Stomach (tissue), 19 donors: ENCODE data around the gene OR4A47. TPM values are rescaled to one million over a fixed set of nuclear protein-coding genes. Genes with fewer than 3 reads are reported as not detected.
"Not testable (repeated sequence)": the region's sequence is repeated elsewhere in the genome, so short reads cannot be mapped to it uniquely, and the experiment has no call there.

Experiments
- DNase-seq, 2 donors: peaks; one replicate each; pipeline versions ENCODE4 v3.0.0 to v3.0.0-alpha.2; 2013 to 2019
- H3K27ac ChIP-seq, 5 donors: fragments of 200-600 bp in 4 of 5; sonication (generic) in 4 of 5; one replicate each; pipeline ENCODE4 v1.5.1; 2013 to 2019; ENCODE audit warnings: mild to moderate bottlenecking in 1 of 5, moderate library complexity in 1 of 5
- H3K27me3 ChIP-seq, 3 donors: fragments of 200-600 bp; sonication (generic); one replicate each; pipeline ENCODE4 v1.5.1; 2017 to 2019; ENCODE audit warnings: mixed run types in 1 of 3
- H3K36me3 ChIP-seq, 4 donors: fragments of 200-600 bp; sonication (generic); 1 replicate in 3 of 4; 2 replicates in 1 of 4; pipeline ENCODE4 v1.5.1; 2016 to 2019
- H3K4me1 ChIP-seq, 4 donors: fragments of 200-600 bp; sonication (generic); one replicate each; pipeline ENCODE4 v1.5.1; 2016 to 2019
- H3K4me3 ChIP-seq, 4 donors: fragments of 200-600 bp; sonication (generic) in 3 of 4; one replicate each; pipeline ENCODE4 v1.5.1; 2016 to 2019; ENCODE audit warnings: mild to moderate bottlenecking in 1 of 4
- H3K9me3 ChIP-seq, 4 donors: fragments of 200-600 bp; sonication (generic); one replicate each; pipeline ENCODE4 v1.5.1; 2016 to 2019
- EP300 ChIP-seq: sonication (generic); formaldehyde crosslinking; IDR thresholded peaks from one replicate; pipeline ENCODE4 v1.6.1; 2017; ENCODE audit warnings: antibody characterized with exemption
- POLR2A ChIP-seq, 4 donors: fragments of 450-650 bp; IDR thresholded peaks; one replicate each; pipeline ENCODE4 v1.6.1; 2016; ENCODE audit warnings: antibody characterized with exemption in 4 of 4, control low read depth in 2 of 4, mild to moderate bottlenecking in 1 of 4, moderate library complexity in 1 of 4
- POLR2AphosphoS5 ChIP-seq, 3 donors: sonication (generic); formaldehyde crosslinking; IDR thresholded peaks; one replicate each; pipeline ENCODE4 v1.6.1; 2016; ENCODE audit warnings: antibody characterized with exemption in 3 of 3
- WGBS, 5 donors: extraction: QIAGEN DNeasy Blood & Tissue Kit in 3 of 5; methylation state at CpG; one replicate each; pipeline versions ENCODE4 v1.1.5 to v1.1.7; 2013 to 2018; 5-methylcytosine and 5-hydroxymethylcytosine counted together
- intact Hi-C: fragments of 100-400 bp; cut with DNase I; formaldehyde crosslinking; loops from one replicate; pipeline ENCODE4 v1.15.1; 2023; ENCODE audit warnings: low total_unique reads
- long read RNA-seq, 10 donors: transcript quantifications; one replicate each; lab custom pipeline, GENCODE V29; 2026
- polyA plus RNA-seq, 3 donors: library from polyadenylated mRNA; stranded (reverse); fragments of 200-250 nt; gene quantifications; one replicate each; pipeline ENCODE4 v1.2.3, GENCODE V29; 2013
- total RNA-seq, 5 donors: library from RNA; depleted of rRNA; stranded (reverse); fragments of >200 nt; gene quantifications; one replicate each; pipeline versions ENCODE4 v1.1.0 to v1.2.3, GENCODE V29; 2014 to 2016
- TF ChIP-seq, protein P1 (sequence below), 7 experiments: fragments of 450-650 bp in 4 of 7; fragments of 200-600 bp in 3 of 7; sonication (generic) in 3 of 7; IDR thresholded peaks; one replicate each; pipeline ENCODE4 v1.5.1; 2016 to 2019; ENCODE audit warnings: antibody characterized with exemption in 7 of 7, control low read depth in 2 of 7, mild to moderate bottlenecking in 1 of 7
- donor health status: healthy with polysubstance abuse.
- donor health status: Bipolar disorder and iron deficiency.
- donor health status: healthy.

Gene OR4A47, protein sequence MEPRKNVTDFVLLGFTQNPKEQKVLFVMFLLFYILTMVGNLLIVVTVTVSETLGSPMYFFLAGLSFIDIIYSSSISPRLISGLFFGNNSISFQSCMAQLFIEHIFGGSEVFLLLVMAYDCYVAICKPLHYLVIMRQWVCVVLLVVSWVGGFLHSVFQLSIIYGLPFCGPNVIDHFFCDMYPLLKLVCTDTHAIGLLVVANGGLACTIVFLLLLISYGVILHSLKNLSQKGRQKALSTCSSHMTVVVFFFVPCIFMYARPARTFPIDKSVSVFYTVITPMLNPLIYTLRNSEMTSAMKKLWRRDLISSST
- total RNA-seq (not detected), polyA plus RNA-seq (not detected)
- long read RNA-seq, donor 1 = 0 reads
- long read RNA-seq, donor 2 = 0 reads
- long read RNA-seq, donor 3 = 0 reads
- long read RNA-seq, donor 4 = 0 reads
- long read RNA-seq, donor 5 = 0 reads
- long read RNA-seq, donor 6 = 0 reads
- long read RNA-seq, donor 7 = 0 reads
- long read RNA-seq, donor 8 = 0 reads
- long read RNA-seq, donor 9 = 0 reads
- long read RNA-seq, donor 10 = 0 reads

DNA sequence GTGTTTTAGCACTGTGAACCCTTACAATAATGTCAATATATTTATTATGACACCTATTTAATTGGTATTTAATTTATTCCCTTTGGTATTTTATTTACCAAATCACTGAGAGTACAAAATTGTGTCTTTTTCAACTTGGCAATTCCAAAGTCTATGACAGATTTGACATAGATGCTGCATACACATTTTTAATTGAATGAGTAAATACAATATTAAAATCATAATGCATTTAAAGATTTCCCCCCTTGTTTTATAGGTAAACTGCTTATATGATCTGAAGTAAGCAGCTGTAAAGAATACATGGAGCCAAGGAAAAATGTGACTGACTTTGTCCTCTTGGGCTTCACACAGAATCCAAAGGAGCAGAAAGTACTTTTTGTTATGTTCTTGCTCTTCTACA is at the start of gene OR4A47:
OR4A47 (plus strand) TSS at position 301 of the 400 bp plus-strand sequence; CDS start at position 301, 0 bp downstream.
- intact Hi-C loops, H3K27ac ChIP-seq, H3K36me3 ChIP-seq, DNase-seq, H3K4me3 ChIP-seq, H3K4me1 ChIP-seq, H3K27me3 ChIP-seq, H3K9me3 ChIP-seq: not testable (repeated sequence)

DNA sequence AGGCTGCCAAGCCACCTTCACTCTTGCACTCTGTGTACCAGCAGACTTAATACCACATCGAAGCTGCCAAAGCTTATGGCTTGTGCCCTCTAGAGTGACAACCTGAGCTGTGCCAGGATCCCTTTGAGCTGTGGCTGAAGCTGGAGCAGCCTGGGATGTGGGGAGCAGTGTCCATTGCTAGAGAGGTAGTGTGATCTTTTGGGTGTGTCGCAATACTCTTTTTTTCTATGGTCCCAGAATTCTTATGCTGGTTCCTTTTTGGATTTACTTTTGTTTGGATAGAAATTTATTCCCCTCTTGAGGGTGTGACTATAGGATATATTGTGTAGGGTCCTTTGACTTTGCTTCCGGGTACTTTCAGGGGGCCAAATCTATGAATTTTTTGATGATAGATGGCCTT is 32.7 kb upstream of the OR4A47 start:
- 71 to 88% (median 86%) methylated on average over 2 to 3 of the region's 3 CpGs for WGBS, 5 donors
- DNase-seq, H3K4me3 ChIP-seq, H3K27ac ChIP-seq, intact Hi-C loops, H3K36me3 ChIP-seq, H3K4me1 ChIP-seq, H3K27me3 ChIP-seq: not testable (repeated sequence)
- peaks cover 0 to 30% (median 16%) of the 10 kb centered on the region in 4 donors for H3K9me3 ChIP-seq

DNA sequence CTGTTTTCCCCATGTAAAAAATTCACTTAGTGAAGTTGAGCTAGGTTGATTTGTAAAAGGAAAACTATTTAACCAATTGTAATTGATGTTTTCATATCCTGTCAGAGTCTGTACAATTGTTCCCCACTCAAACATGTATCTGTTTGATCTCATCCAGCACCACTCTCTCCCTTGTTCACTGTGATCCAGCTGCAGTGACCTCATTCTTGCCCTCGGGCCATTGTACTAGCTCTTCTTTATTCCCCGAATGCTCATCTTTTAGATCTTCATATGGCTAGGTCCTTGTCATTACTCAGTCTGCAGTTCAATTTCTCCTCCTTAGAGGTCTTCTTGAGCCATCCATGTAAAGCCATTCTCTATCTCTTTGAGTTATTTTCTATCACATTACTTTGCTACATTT is 14.6 kb upstream of the OR4A47 start:
- H3K9me3 ChIP-seq = peaks cover 0 to 23% (median 16%) of the 10 kb centered on the region in 4 donors
- H3K36me3 ChIP-seq, DNase-seq, H3K4me1 ChIP-seq, H3K4me3 ChIP-seq, intact Hi-C loops, H3K27me3 ChIP-seq, H3K27ac ChIP-seq: not testable (repeated sequence)
- WGBS, 5 donors = 66 to 89% (median 77%) methylated on average over 2 of the region's 2 CpGs

DNA sequence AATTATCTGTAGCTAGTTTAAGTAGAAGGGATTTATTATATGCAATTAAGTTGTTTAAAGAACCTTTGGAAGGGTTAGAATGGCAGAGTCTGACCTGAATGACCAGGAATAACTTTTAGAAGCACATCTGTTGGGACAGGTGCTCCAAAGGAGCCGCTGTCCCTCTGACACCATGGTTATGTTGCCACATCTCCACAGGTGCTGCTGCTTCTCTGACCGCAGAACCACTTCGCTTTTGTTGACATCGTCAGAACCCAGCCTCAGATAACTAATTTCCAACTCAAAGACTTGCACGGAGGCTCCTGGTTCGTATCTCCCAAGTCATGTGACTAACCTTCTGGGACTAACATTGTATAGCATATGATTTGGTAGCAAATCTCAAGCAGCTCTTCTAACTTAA is 13.9 kb upstream of the OR4A47 start:
- H3K27ac ChIP-seq, intact Hi-C loops, H3K4me3 ChIP-seq, DNase-seq, H3K27me3 ChIP-seq, H3K36me3 ChIP-seq, H3K4me1 ChIP-seq: not testable (repeated sequence)
- 61 to 76% (median 69%) methylated on average over 6 of the region's 6 CpGs for WGBS, 5 donors
- H3K9me3 ChIP-seq = peaks cover 0 to 23% (median 16%) of the 10 kb centered on the region in 4 donors

DNA sequence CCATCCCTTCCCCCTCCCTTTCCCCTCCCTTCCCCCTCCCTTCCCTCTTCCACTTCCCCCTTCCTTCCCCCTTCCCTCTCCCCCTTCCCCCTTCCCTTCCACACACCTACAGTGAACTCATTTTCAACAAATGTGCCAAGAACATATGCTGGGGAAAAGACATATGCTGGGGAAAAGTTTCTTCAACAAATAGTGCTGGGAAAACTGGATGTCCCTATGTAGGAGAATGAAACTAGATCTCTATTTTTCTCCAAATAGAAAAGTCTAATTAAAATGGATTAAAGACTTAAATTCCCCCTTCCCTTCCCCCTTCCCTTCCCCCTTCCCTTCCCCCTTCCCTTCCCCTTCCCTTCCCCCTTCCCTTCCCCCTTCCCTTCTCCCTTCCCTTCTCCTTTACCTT is 17.6 kb downstream of the OR4A47 start:
- intact Hi-C loops, H3K36me3 ChIP-seq, H3K4me1 ChIP-seq, H3K27ac ChIP-seq, DNase-seq, H3K4me3 ChIP-seq, H3K27me3 ChIP-seq: not testable (repeated sequence)
- H3K9me3 ChIP-seq = peaks cover 0 to 10% (median 0%) of the 10 kb centered on the region in 4 donors

DNA sequence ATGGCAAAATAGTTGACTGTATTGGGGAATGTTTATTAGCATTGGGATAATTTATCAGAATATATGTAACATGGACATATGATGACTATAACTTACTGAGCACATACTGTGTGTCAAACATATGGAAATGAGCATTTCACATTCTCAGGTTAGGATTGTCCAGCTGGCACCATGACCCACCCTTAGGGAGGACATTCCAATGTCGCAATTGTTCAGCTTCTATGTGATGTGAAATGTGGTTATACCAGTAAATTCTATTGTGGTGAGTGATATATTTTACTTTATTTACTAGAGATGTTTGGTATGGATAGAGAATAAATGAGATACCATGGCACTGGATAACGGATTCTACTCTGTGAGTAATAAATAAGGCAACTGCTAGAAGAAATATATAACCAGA is 50.4 kb downstream of the OR4A47 start:
- Histone ChIP-seq H3K27ac (no peak overlapping the region), H3K9me3 (peaks cover 0 to 10% (median 7%) of the 10 kb centered on the region in 4 donors), H3K4me3 (no peak overlapping the region), H3K27me3 (no peaks in the 10 kb centered on the region), H3K4me1 (no peaks in the 10 kb centered on the region), H3K36me3 (no peaks in the 10 kb centered on the region)
- 41 to 52% (median 51%) methylated on average over 2 of the region's 2 CpGs for WGBS, 5 donors
- TF ChIP-seq, protein P1, sequence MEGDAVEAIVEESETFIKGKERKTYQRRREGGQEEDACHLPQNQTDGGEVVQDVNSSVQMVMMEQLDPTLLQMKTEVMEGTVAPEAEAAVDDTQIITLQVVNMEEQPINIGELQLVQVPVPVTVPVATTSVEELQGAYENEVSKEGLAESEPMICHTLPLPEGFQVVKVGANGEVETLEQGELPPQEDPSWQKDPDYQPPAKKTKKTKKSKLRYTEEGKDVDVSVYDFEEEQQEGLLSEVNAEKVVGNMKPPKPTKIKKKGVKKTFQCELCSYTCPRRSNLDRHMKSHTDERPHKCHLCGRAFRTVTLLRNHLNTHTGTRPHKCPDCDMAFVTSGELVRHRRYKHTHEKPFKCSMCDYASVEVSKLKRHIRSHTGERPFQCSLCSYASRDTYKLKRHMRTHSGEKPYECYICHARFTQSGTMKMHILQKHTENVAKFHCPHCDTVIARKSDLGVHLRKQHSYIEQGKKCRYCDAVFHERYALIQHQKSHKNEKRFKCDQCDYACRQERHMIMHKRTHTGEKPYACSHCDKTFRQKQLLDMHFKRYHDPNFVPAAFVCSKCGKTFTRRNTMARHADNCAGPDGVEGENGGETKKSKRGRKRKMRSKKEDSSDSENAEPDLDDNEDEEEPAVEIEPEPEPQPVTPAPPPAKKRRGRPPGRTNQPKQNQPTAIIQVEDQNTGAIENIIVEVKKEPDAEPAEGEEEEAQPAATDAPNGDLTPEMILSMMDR (IDR thresholded peaks at IDR 0.05) = no peak
- TF ChIP-seq EP300 (no peak), POLR2A (IDR thresholded peaks at IDR 0.05) (no peak), POLR2AphosphoS5 (IDR thresholded peaks at IDR 0.05) (no peak)
- no peak for DNase-seq
- intact Hi-C loops = no loop called here

Other genes with a start within 250 kb of the OR4A47 start
- not detected for gene OR4X2, start 243.7 kb upstream of the OR4A47 start, total RNA-seq
- gene OR4X2, start 243.7 kb upstream of the OR4A47 start, polyA plus RNA-seq = not detected
- not detected for gene OR4X1, start 224.9 kb upstream of the OR4A47 start, total RNA-seq
- gene OR4X1, start 224.9 kb upstream of the OR4A47 start, polyA plus RNA-seq = not detected
- gene OR4S1, start 182.6 kb upstream of the OR4A47 start, total RNA-seq = not detected
- gene OR4S1, start 182.6 kb upstream of the OR4A47 start, polyA plus RNA-seq = not detected
- not detected for gene OR4C3, start 163.9 kb upstream of the OR4A47 start, total RNA-seq
- gene OR4C3, start 163.9 kb upstream of the OR4A47 start, polyA plus RNA-seq = not detected
- not detected for gene OR4C5, start 122.3 kb upstream of the OR4A47 start, total RNA-seq
- not detected for gene OR4C5, start 122.3 kb upstream of the OR4A47 start, polyA plus RNA-seq